Renal pelvis (tissue), 12 donors: Measurements from ENCODE around the gene DNAAF3. TPM values are rescaled to one million over a fixed set of nuclear protein-coding genes. Genes with fewer than 3 reads are reported as not detected.
"Not testable (repeated sequence)": the region's sequence is repeated elsewhere in the genome, so short reads cannot be mapped to it uniquely, and the experiment has no call there.

ENCODE experiments used
- DNase-seq: peaks from one replicate; pipeline ENCODE4 v3.0.0-alpha.2; 2013
- long read RNA-seq, 16 experiments: transcript quantifications; one replicate each; lab custom pipeline, GENCODE V29; 2026
- polyA plus RNA-seq, 3 donors: library from polyadenylated mRNA; unstranded; fragments of 120-200 nt; gene quantifications; one replicate each; pipeline ENCODE4 v1.2.1, GENCODE V29; 2013; ENCODE audit not compliant: insufficient read length in 3 of 3

The DNAAF3 gene
- 10 to 100 TPM in 1 of 3 donors, 1 to 10 TPM in 2; 6.7 to 11.7 (median 9.2) TPM for polyA plus RNA-seq
- long read RNA-seq, donor 1, partial matches to known transcripts: 0 of 1 reads
- long read RNA-seq, donor 1, other reads (novel, unspliced or antisense): 0 of 1 reads
- long read RNA-seq, donor 2: 0 reads
- long read RNA-seq, donor 3, partial matches to known transcripts: 0 of 1 reads
- long read RNA-seq, donor 3, other reads (novel, unspliced or antisense): 0 of 1 reads
- long read RNA-seq, donor 4, partial matches to known transcripts: 0 of 1 reads
- long read RNA-seq, donor 4, other reads (novel, unspliced or antisense): 0 of 1 reads
- long read RNA-seq, donor 5: 0 reads
- long read RNA-seq, donor 6, partial matches to known transcripts: 0 of 2 reads
- long read RNA-seq, donor 6, other reads (novel, unspliced or antisense): 0 of 2 reads
- long read RNA-seq, donor 7, partial matches to known transcripts: 0 of 2 reads
- long read RNA-seq, donor 7, other reads (novel, unspliced or antisense): 0 of 2 reads
- long read RNA-seq, donor 8: 0 reads
- long read RNA-seq, donor 9, partial matches to known transcripts: 0 of 1 reads
- long read RNA-seq, donor 9, other reads (novel, unspliced or antisense): 0 of 1 reads
- long read RNA-seq, donor 10, partial matches to known transcripts: 0 of 3 reads
- long read RNA-seq, donor 10, other reads (novel, unspliced or antisense): 0 of 3 reads
- long read RNA-seq, donor 11, partial matches to known transcripts: 0 of 2 reads
- long read RNA-seq, donor 11, other reads (novel, unspliced or antisense): 0 of 2 reads
- long read RNA-seq, donor 12: 0 reads
- long read RNA-seq, donor 13: 0 reads
- long read RNA-seq, donor 14, partial matches to known transcripts: 0 of 2 reads
- long read RNA-seq, donor 14, other reads (novel, unspliced or antisense): 0 of 2 reads
- long read RNA-seq, donor 15, partial matches to known transcripts: 0 of 1 reads
- long read RNA-seq, donor 15, other reads (novel, unspliced or antisense): 0 of 1 reads
- long read RNA-seq, donor 16, partial matches to known transcripts: 0 of 3 reads
- long read RNA-seq, donor 16, other reads (novel, unspliced or antisense): 0 of 3 reads

- peak; percentile 96 for DNase-seq
Observed at GRCh38 chr19:55166530-55167268, at the start of gene DNAAF3. Gene DNAAF3 (minus strand): TSS chr19:55166613. CDS start chr19:55166413, 200 bp downstream.

- DNase-seq: no peak
Observed at GRCh38 chr19:55213547-55213946, 47.1 kb upstream of the DNAAF3 start.

GRCh38 chr19:55212447-55212846 lies 46.0 kb upstream of the DNAAF3 start:
- DNase-seq: no peak

- no peak for DNase-seq
Observed at GRCh38 chr19:55209693-55210472, 43.5 kb upstream of the DNAAF3 start.

- no peak for DNase-seq
Observed at GRCh38 chr19:55208880-55209692, 42.7 kb upstream of the DNAAF3 start, which contains the start of gene PTPRH. Gene PTPRH (minus strand): TSS chr19:55209501. CDS start chr19:55209433, 68 bp downstream.

GRCh38 chr19:55206664-55207500 lies 40.5 kb upstream of the DNAAF3 start:
- DNase-seq: peak; percentile 45

GRCh38 chr19:55202199-55202598 lies 35.8 kb upstream of the DNAAF3 start:
- DNase-seq: not testable (repeated sequence)

GRCh38 chr19:55199620-55200204 lies 33.3 kb upstream of the DNAAF3 start:
- DNase-seq: no peak

GRCh38 chr19:55198651-55199050 lies 32.2 kb upstream of the DNAAF3 start:
- DNase-seq: no peak

GRCh38 chr19:55197528-55197927 lies 31.1 kb upstream of the DNAAF3 start:
- DNase-seq: no peak

GRCh38 chr19:55196803-55197202 lies 30.4 kb upstream of the DNAAF3 start:
- DNase-seq: no peak

- no peak for DNase-seq
Observed at GRCh38 chr19:55193481-55193880, 27.1 kb upstream of the DNAAF3 start.

GRCh38 chr19:55189403-55189835 lies 23.0 kb upstream of the DNAAF3 start:
- no peak for DNase-seq

- DNase-seq: no peak
Observed at GRCh38 chr19:55188625-55189024, 22.2 kb upstream of the DNAAF3 start.

GRCh38 chr19:55186080-55186479 lies 19.7 kb upstream of the DNAAF3 start:
- DNase-seq: no peak

GRCh38 chr19:55181740-55182139 lies 15.3 kb upstream of the DNAAF3 start:
- no peak for DNase-seq

- DNase-seq: no peak
Observed at GRCh38 chr19:55179606-55180484, 13.4 kb upstream of the DNAAF3 start, which contains the start of gene SYT5. Gene SYT5 (minus strand): TSS chr19:55180289. CDS start chr19:55179041, 1,248 bp downstream.
